ENCODE results near the gene DENND4B.
"Not testable (repeated sequence)": the region's sequence is repeated elsewhere in the genome, so short reads cannot be mapped to it uniquely, and the experiment has no call there.

Gene DENND4B

GRCh38 chr1:153928245-153928644, 18.3 kb downstream of the DENND4B start:
- no peak for DNase-seq (ENCODE audit: low read depth)

GRCh38 chr1:153926405-153926804, 20.1 kb downstream of the DENND4B start:
- DNase-seq (ENCODE audit: low read depth): no peak

- peak; percentile 100 for DNase-seq (ENCODE audit: low read depth)
These were observed 23.3 kb downstream of the DENND4B start, which contains the start of gene GATAD2B for GRCh38 chr1:153922972-153923925. Gene GATAD2B, minus strand, starts transcription at chr1:153922972. Its CDS starts 94,625 bp downstream, at chr1:153828347.

- no peak for DNase-seq (ENCODE audit: low read depth)
These were observed 24.2 kb downstream of the DENND4B start for GRCh38 chr1:153922076-153922971.

GRCh38 chr1:153921803-153922075, 24.8 kb downstream of the DENND4B start:
- DNase-seq (ENCODE audit: low read depth): no peak

DNA sequence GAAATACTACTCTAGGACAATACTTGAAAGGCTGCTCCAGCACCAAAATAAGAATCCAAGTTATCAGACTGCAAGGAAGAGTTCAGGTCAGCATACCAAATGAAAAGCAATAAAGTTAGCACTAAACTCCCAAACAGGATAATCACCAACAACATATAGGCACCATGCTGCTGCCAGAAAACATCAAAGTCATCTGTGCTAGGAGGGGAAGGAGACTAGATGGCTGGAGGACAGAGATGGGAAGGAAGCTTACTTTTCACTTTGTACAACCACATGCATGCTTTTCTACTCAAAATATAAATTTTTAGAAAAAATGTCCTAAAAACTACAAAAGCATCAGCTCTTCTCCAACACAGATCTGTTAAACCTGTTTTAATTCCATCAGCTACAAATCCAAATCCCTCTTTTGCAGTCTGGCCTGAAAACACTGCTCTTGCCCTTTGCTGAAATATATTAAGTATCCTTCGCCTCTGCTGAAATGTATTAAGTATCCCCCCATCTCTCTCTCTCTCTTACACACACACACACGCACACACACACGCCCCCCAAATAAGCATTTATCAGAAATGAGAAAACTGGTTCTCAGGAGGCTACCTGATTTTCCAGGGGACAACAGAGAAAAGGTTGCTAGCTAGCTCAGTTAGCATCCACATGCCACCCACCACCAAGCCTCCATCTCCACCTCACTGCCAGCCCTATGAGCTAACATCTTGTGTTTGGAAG, 25.3 kb downstream of the DENND4B start:
- no peak for DNase-seq (ENCODE audit: low read depth)

DNA sequence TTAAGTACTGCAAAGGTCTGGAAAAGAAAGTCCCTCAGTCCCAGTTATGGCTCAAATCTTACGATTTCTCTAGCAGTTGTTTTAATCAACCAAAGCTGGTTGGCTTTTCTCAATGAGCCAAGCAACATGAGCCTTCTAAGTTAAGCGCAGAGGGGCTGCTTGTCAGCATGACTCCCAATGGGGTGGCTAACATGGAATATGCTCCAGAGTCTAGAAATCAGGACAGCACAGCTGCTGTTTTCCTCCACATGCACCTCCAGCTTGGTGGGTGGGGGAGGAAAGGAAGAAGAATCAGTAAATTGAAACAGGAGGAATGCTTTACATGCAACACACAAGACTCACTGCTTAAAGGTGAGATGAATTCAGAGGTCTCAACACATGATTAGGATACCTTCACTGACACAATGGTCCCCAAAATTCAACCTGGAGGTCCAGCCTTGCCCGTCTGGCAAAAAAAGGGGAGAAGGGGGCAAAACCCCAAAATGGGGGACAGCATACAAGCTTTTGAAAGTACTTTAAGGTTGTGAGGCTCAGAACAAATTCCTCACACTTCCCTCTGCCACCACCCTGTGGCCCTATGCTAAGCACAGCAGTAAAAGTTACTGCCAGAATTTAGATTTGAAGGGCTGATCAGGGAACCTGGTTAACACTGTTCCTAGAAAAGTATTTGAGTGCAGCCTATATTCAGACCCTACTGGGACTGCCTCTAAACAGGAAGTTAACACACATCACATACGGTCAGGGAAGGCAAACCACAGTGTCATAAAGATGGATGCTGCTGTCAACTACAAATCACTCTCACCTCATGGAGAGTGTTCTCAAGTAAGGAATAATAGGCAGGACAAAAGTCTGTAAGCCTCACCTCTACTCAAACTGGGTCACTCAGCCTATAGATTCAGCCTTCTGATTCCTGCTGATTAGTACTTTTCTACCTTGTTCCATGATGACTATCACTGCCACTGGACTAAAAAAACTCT, 26.4 kb downstream of the DENND4B start:
- DNase-seq (ENCODE audit: low read depth): no peak

DNA sequence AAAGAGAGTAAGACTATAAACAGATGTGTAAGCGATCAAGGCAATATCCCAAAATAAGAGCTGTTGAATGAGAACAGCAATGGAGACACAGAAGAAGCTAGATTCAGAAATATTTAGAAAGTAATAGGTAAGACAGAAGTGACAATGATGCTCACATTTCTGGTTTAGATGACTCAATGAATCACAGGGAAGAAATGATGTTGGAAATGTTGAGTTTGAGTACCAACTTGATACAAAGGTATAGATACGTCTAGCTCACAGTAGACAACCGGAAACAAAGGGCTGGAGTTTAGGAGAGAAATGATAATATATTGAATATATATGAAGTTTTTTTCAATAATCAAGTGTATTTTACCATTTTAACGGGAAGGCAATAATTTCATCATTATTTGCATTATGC, 30.2 kb downstream of the DENND4B start:
- DNase-seq (ENCODE audit: low read depth): no peak

DNA sequence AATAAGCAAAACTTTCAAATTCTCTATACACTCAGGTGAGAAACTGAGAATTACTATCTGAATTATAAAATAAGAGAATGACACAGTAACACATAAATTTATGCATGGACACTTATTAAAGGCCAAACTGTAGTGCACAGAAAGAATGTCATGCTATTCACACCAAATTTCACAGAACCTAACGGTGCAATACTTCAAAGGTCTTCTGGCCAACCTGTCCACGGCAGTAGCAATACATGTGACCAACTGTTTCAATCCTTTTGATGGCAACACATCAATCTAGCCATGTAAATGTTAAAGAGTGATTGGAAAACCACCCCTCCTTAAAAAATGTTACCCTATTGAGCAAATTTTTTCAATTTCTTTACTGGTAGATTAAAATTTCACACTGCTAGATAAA, 34.2 kb downstream of the DENND4B start:
- no peak for DNase-seq (ENCODE audit: low read depth)

DNA sequence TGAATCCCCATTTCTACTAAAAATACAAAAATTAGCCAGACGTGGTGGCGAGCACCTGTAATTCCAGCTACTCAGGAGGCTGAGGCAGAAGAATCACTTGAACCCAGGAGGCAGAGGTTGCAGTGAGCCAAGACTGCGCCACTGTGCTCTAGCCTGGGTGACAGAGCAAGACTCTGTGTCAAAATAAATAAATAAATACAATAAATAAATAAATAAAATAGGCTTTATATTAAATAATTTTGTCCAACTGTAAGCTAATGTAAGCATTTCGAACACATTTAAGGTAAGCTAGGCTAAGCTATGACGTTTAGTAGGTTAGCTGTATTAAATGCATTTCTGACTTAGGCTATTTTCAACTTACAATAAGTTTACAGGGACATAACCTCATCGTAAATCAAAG, 36.0 kb downstream of the DENND4B start:
- DNase-seq (ENCODE audit: low read depth): not testable (repeated sequence)

DNA sequence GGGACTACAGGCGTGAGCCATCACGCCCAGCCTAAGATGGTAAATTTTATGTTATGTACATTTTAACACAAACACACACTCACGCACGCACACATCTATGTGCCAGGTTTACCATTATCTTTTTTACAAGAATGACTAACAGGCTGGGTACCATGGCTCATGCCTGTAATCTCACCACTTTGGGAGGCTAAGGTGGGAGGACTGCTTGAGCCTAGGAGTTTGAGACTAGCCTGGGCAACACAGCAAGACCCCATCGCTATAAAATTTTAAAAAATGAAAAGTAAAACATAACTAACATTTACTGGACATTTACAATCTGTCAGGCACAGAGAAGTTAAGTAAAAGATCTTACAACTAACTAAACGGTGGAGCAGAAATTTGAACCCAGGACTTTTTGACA, 38.4 kb downstream of the DENND4B start:
- no peak for DNase-seq (ENCODE audit: low read depth)

- DNase-seq (ENCODE audit: low read depth): no peak
These were observed 39.4 kb downstream of the DENND4B start for GRCh38 chr1:153907134-153907533.

GRCh38 chr1:153906396-153906795, 40.1 kb downstream of the DENND4B start:
- DNase-seq (ENCODE audit: low read depth): no peak

DNA sequence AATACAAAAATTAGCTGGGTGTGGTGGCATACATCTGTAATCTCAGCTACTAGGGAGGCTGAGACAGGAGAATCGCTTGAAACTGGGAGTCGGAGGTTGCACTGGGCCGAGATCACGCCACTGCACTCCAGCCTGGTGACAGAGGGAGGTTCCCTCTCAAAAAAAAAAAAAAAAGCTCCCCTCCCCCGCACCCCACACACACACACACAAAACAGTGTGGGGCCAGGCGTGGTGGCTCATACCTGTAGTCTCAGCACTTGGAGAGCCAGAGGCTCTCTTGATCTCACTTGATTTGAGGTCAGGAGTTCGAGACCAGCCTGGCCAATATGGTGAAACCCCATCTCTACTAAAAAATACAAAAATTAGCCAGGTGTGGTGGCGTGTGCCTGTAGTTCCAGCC, 40.6 kb downstream of the DENND4B start:
- DNase-seq (ENCODE audit: low read depth): not testable (repeated sequence)

DNA sequence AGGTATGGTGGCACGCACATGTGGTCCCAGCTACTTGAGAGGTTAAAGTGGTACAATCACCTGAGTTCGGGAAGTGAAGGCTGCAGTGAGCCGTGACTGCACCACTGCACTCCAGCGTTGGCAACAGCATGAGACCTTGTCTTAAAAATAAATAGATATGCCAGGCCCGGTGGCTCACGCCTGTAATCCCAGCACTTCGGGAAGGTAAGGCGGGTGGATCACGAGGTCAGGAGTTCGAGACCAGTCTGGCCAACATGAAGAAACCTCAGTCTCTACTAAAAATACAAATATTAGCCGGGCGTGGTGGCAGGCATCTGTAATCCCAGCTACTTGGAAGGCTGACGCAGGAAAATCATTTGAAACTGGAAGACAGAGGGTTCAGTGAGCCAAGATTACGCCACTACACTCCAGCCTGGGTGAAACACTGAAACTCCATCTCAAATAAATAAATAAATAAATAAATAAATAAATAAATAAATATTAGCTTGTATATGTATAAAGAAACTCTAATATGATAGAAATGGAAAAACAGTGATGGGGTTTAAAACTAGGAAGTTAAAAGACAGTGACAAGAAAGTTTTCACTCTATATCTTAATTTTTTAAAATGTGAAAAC, 42.6 kb downstream of the DENND4B start:
- DNase-seq (ENCODE audit: low read depth): peak; percentile 53

- DNase-seq (ENCODE audit: low read depth): no peak
These were observed 47.0 kb downstream of the DENND4B start for GRCh38 chr1:153899509-153899908.

DNA sequence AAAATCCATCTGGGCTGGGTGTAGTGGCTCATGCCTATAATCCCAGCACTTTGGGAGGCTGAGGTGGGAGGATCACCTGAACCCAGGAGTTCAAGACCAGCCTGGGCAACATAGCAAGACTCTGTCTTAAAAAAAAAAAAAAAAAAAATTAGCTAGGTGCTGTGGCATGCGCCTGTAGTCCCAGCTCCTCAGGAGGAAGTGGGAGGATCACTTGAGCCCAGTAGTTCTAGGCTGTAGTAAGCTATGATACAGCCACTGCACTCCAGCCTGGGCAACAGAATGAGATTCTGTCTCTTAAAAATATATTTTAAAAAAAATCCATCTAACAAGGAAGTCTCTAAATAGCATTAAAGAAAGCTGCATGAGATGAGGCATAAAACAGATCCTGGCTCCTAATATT, 50.7 kb downstream of the DENND4B start:
- DNase-seq (ENCODE audit: low read depth): not testable (repeated sequence)

- DNase-seq (ENCODE audit: low read depth): not testable (repeated sequence)
These were observed 55.5 kb downstream of the DENND4B start for GRCh38 chr1:153891042-153891441.

GRCh38 chr1:153888533-153888932, 58.0 kb downstream of the DENND4B start:
- no peak for DNase-seq (ENCODE audit: low read depth)

DNA sequence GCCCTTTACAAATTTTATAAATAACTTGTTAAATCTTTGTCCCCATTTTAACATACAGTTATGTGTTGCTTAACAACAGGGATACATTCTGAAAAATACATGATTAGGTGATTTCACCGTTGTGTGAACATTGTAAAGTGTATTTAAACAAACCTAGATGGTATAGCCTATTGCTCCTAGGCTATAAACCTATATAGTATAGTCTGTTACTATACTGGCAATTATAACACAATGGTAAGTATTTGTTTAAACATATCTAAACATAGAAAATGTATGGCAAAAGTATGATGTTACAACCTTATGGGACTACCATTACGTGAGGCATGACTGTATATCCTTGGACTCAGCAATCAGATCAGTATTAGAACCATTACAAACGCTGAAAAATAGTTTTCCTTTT, 60.4 kb downstream of the DENND4B start:
- no peak for DNase-seq (ENCODE audit: low read depth)

DNA sequence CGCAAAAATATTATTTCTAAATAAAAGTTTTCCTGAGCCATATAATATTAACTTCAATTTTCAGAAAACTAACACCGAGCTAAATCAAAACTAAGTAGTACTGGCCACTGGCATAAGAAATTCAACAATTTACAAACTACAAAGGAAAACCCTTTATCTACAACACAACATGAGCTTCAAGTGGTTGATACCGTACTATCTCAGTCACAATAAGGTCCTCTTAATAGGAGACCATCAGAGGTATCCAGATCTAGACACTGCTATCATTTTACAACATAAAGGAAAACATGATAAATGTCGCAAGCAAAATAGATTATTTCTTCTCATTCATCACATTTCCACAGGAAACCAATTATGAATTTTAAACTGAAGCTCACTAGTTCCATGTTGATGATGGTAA, 63.3 kb downstream of the DENND4B start:
- DNase-seq (ENCODE audit: low read depth): no peak

Data from stromal cell of bone marrow (primary cell).